ENCODE measurements around the gene HOXA5.

The HOXA5 gene

DNA sequence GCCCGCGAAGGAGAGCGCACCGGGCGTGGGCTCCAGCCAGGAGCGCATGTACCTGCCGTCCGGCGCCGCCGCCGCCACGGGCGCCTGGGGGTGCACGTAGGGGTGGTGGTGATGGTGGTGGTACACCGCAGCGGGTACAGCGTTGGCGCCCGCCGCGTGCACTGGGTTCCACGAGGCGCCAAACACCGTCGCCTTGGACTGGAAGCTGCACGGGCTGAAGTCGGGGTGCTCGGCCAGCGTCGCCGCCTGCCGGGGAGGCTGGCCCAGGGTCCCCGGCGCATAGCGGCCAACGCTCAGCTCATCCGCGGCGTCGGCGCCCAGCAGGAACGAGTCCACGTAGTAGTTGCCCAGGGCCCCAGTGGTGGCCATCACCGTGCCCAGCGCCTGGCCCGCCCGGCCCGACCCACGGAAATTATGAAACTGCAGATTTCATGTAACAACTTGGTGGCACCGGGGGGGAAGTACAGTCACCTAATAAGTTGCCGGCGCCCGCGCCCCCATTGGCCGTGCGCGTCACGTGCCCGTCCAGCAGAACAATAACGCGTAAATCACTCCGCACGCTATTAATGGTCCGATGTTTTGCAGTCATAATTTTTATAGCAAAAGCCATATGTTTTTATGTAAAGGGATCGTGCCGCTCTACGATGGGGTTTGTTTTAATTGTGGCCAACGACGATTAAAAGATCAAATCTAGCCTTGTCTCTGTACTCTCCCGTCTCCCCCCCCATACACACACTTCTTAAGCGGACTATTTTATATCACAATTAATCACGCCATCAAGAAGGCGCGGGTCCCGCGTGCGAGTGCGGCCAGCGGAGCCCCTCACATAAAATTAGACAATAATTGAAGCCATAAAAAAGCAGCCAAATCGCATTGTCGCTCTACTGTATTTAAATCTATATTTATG lies 21.9 kb upstream of the HOXA5 start, which contains the start of gene HOXA9:
Gene HOXA9 (minus strand): TSS at position 449 of the 907 bp plus-strand sequence. CDS start 80 bp downstream, at position 369.
- in situ Hi-C loops (cut with MboI; ENCODE audit: low pct_unique_long_range_greater_than_20kb, low sequenced_read_pairs, unreplicated experiment): loop anchor here (10.0 to 25.0 kb wide), 2 partner anchors 803 to 1311 kb away; no protein-coding TSS in a partner anchor
- TF ChIP-seq, protein P1, sequence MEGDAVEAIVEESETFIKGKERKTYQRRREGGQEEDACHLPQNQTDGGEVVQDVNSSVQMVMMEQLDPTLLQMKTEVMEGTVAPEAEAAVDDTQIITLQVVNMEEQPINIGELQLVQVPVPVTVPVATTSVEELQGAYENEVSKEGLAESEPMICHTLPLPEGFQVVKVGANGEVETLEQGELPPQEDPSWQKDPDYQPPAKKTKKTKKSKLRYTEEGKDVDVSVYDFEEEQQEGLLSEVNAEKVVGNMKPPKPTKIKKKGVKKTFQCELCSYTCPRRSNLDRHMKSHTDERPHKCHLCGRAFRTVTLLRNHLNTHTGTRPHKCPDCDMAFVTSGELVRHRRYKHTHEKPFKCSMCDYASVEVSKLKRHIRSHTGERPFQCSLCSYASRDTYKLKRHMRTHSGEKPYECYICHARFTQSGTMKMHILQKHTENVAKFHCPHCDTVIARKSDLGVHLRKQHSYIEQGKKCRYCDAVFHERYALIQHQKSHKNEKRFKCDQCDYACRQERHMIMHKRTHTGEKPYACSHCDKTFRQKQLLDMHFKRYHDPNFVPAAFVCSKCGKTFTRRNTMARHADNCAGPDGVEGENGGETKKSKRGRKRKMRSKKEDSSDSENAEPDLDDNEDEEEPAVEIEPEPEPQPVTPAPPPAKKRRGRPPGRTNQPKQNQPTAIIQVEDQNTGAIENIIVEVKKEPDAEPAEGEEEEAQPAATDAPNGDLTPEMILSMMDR (IDR thresholded peaks at IDR 0.05; ENCODE audit: extremely low read depth, insufficient read depth, missing control alignments): no peak
- no peak for DNase-seq (ENCODE audit: low spot score)

DNA sequence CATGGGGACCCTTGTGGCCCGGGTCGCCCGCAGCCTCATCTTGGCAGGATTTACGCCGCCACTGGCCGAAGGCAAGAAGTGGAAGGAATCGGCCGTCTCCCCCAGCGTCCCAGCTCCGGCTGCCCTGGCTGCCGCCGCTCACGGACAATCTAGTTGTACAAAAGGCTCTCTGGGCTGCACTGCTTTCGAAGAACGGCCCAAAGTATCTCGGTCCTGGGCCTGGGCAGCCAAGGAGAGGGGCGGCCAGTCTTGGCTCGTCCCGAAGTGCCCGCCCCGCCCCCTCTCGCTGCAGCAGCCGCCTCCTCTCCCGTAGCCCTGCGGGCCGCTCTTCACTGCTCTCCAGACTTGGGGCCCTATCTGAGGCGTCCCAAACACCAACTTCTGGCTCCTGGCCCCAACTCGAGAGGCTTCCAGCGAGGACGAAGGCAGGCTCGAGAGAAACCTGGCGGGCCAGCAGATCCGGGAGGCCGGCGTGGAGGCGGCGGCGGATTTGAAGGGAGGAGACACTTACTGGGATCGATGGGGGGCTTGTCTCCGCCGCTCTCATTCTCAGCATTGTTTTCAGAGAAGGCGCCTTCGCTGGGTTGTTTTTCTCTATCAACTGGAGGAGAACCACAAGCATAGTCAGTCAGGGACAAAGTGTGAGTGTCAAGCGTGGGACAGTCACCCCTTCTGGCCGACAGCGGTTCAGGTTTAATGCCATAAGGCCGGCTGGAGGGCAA lies 21.0 kb upstream of the HOXA5 start:
- DNase-seq (ENCODE audit: low spot score): no peak
- TF ChIP-seq, protein P1 (IDR thresholded peaks at IDR 0.05; ENCODE audit: extremely low read depth, insufficient read depth, missing control alignments): no peak
- in situ Hi-C loops (cut with MboI; ENCODE audit: low pct_unique_long_range_greater_than_20kb, low sequenced_read_pairs, unreplicated experiment): loop anchor here (10.0 to 25.0 kb wide), 2 partner anchors 802 to 1310 kb away; no protein-coding TSS in a partner anchor

DNA sequence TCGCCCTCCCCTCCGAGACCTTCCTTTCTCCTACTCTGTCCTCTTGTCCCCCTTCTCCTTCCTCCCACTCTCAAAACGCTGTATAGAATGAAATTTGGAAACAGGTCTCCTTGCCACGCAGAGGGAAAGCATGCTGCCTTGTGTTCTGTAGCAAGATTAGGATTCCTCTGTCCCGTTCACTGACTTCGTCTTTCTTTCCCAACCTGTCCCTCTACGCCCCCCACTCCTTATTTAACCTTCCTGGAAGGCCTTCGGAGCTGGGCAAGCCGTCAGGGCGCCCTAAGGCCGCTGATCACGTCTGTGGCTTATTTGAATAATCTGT lies 20.5 kb upstream of the HOXA5 start:
- TF ChIP-seq, protein P1 (IDR thresholded peaks at IDR 0.05; ENCODE audit: extremely low read depth, insufficient read depth, missing control alignments): no peak
- no peak for DNase-seq (ENCODE audit: low spot score)
- in situ Hi-C loops (cut with MboI; ENCODE audit: low pct_unique_long_range_greater_than_20kb, low sequenced_read_pairs, unreplicated experiment): loop anchor here (10.0 to 25.0 kb wide), 2 partner anchors 802 to 1309 kb away; no protein-coding TSS in a partner anchor

DNA sequence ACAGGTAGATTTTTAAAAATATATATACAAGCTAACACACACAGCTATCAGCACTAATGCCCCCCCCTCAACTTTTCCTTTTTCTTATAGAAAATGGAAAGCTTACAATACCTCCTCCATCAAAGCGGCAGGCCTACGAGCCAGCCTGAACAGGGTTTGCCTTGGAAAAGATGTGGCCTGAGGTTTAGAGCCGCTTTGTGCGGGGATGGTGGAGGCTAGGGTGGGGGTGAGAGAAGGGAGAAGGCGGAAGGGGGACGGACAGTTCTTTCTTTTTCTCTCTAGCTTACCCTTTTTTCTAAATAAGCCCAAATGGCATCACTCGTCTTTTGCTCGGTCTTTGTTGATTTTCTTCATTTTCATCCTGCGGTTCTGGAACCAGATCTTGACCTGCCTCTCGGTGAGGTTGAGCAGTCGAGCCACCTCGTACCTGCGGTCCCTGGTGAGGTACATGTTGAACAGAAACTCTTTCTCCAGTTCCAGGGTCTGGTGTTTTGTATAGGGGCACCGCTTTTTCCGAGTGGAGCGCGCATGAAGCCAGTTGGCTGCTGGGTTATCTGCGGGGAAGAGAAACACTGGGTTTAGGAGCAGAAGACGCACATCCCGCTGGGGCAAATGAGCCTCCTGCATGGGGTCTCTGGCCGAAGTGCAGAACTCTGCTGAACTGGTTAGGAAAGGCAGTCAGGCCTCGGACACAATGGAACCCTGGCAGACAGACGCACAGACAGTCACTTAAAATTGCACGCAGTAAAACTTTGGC lies 20.0 kb upstream of the HOXA5 start:
- TF ChIP-seq, protein P1 (IDR thresholded peaks at IDR 0.05; ENCODE audit: extremely low read depth, insufficient read depth, missing control alignments): no peak

DNA sequence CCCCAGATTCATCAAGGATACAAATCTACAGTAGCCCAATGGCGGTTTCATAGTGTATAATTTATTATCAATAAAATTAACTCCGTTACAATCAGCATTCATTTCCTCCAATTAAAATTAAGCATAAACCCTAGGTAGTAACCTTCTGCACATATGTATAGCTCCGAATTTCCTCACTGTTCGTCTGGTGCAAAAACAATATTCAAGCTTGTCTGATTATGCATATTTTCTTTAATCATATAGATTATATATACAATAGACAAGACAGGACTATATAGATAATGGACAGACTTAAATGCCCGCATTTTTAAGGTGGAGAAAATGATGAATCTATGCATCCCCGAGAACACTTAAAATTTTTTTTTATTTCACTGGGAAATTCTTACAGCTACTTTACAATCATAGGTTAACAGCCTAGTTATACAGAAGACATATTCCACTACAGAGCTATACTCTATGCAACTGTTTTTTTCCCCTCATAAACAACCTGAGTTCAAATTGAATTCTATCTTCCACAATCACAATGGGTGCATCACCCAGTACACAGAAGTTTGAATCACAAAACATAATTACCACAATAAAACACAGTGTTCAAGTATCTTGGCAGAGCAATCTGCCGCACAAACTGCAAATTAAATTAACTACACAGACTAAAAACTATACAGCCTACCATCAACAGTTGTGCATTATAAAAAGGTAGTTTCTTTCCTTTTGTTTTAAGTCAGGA lies 19.2 kb upstream of the HOXA5 start:
- no peak for DNase-seq (ENCODE audit: low spot score)
- in situ Hi-C loops (cut with MboI; ENCODE audit: low pct_unique_long_range_greater_than_20kb, low sequenced_read_pairs, unreplicated experiment): loop anchor here (10.0 to 25.0 kb wide), 2 partner anchors 800 to 1308 kb away; no protein-coding TSS in a partner anchor
- TF ChIP-seq, protein P1 (IDR thresholded peaks at IDR 0.05; ENCODE audit: extremely low read depth, insufficient read depth, missing control alignments): no peak

More for the DNA sequence above, 20.0 kb upstream of the HOXA5 start:
- in situ Hi-C loops (cut with MboI; ENCODE audit: low pct_unique_long_range_greater_than_20kb, low sequenced_read_pairs, unreplicated experiment): loop anchor here (10.0 to 25.0 kb wide), 2 partner anchors 801 to 1309 kb away; no protein-coding TSS in a partner anchor
- DNase-seq (ENCODE audit: low spot score): no peak
